WTC11 (cell line): ENCODE results near the gene NLGN4X. TPM values are rescaled to one million over a fixed set of nuclear protein-coding genes. Genes with fewer than 3 reads are reported as not detected.

Experiments
- ATAC-seq: fragments of 200-7000 bp; cut with Tn5 transposase; 2 replicates; pipeline ENCODE4 v1.10.0; 2021; ENCODE audit warnings: mild to moderate bottlenecking, moderate library complexity
- CTCF ChIA-PET: fragments of 300-600 bp; sonication (Branson Sonifier 250); formaldehyde crosslinking; loops from one replicate; lab custom pipeline; 2021; ENCODE audit warnings: antibody characterized with exemption; lab: Charles Lee
- POLR2A ChIA-PET: fragments of 350-600 bp; sonication (Branson Sonifier 250); formaldehyde crosslinking; loops from one replicate; lab custom pipeline; 2021; ENCODE audit warnings: antibody characterized with exemption; lab: Charles Lee
- DNase-seq: peaks from one replicate; pipeline ENCODE4 v3.0.0; 2021; ENCODE audit warnings: low spot score
- H3K27ac Mint-ChIP-seq: 2 replicates; pipeline ENCODE4 v1.8.0; 2021; ENCODE audit warnings: mixed read lengths
- H3K27me3 Mint-ChIP-seq: 2 replicates; pipeline ENCODE4 v1.8.0; 2021; ENCODE audit warnings: low read depth, mild to moderate bottlenecking, moderate library complexity, mixed read lengths
- H3K36me3 Mint-ChIP-seq: 2 replicates; pipeline ENCODE4 v1.8.0; 2021; ENCODE audit warnings: mixed read lengths
- H3K4me1 Mint-ChIP-seq: 2 replicates; pipeline ENCODE4 v1.8.0; 2022; ENCODE audit warnings: mixed read lengths
- H3K4me3 Mint-ChIP-seq: 2 replicates; pipeline ENCODE4 v1.8.0; 2021; ENCODE audit warnings: mild to moderate bottlenecking, moderate library complexity, mixed read lengths
- H3K9me3 Mint-ChIP-seq: 2 replicates; pipeline ENCODE4 v1.8.0; 2021; ENCODE audit warnings: mixed read lengths
- ESRRA ChIP-seq: sonication (generic); formaldehyde crosslinking; IDR thresholded peaks from 2 replicates; pipeline ENCODE4 v1.8.1; 2022; ENCODE audit warnings: mild to moderate bottlenecking, missing genetic modification reagents, borderline replicate concordance
- IRF2 ChIP-seq: sonication (generic); formaldehyde crosslinking; IDR thresholded peaks from 2 replicates; pipeline ENCODE4 v1.8.0; 2022; ENCODE audit warnings: low read depth, missing genetic modification reagents, borderline replicate concordance
- RELA ChIP-seq: sonication (generic); formaldehyde crosslinking; IDR thresholded peaks from 2 replicates; pipeline ENCODE4 v1.8.1; 2022; ENCODE audit warnings: missing genetic modification reagents, mild to moderate bottlenecking, borderline replicate concordance
- SMAD3 ChIP-seq: sonication (generic); formaldehyde crosslinking; IDR thresholded peaks from 2 replicates; pipeline ENCODE4 v1.8.0; 2022; ENCODE audit warnings: missing genetic modification reagents, mild to moderate bottlenecking, borderline replicate concordance
- ZNF219 ChIP-seq: sonication (generic); formaldehyde crosslinking; IDR thresholded peaks from 2 replicates; pipeline ENCODE4 v1.8.0; 2023; ENCODE audit warnings: missing genetic modification reagents, mild to moderate bottlenecking, borderline replicate concordance
- ZNF232 ChIP-seq: sonication (generic); formaldehyde crosslinking; IDR thresholded peaks from 2 replicates; pipeline ENCODE4 v1.8.0; 2022; ENCODE audit warnings: mild to moderate bottlenecking, missing genetic modification reagents
- ZNF423 ChIP-seq: fragments of 250-450 bp; sonication (Bioruptor Pico); IDR thresholded peaks from 2 replicates; pipeline ENCODE4 v2.1.2; 2022; ENCODE audit warnings: mild to moderate bottlenecking, moderate library complexity
- total RNA-seq: library from RNA; stranded (reverse); gene quantifications from 3 replicates; pipeline ENCODE4 v1.2.3, GENCODE V29; 2021
- TF ChIP-seq, protein P1 (sequence below): sonication (generic); formaldehyde crosslinking; IDR thresholded peaks from 2 replicates; pipeline ENCODE4 v1.8.1; 2023; ENCODE audit warnings: mild to moderate bottlenecking, missing genetic modification reagents
- TF ChIP-seq, protein P2 (sequence below): sonication (generic); formaldehyde crosslinking; conservative IDR thresholded peaks from 2 replicates; pipeline ENCODE4 v1.8.1; 2023; ENCODE audit warnings: mild to moderate bottlenecking, low read depth, missing genetic modification reagents, moderate library complexity
- TF ChIP-seq, protein P3 (sequence below): sonication (generic); formaldehyde crosslinking; IDR thresholded peaks from 2 replicates; pipeline ENCODE4 v1.8.0; 2022; ENCODE audit warnings: missing genetic modification reagents
- TF ChIP-seq, protein P4 (sequence below): sonication (generic); formaldehyde crosslinking; IDR thresholded peaks from 2 replicates; pipeline ENCODE4 v1.8.1; 2022; ENCODE audit warnings: low read depth, mild to moderate bottlenecking, moderate library complexity, missing genetic modification reagents, borderline replicate concordance
- TF ChIP-seq, protein P5 (sequence below): sonication (generic); formaldehyde crosslinking; IDR thresholded peaks from 2 replicates; pipeline ENCODE4 v1.8.1; 2022; ENCODE audit warnings: mild to moderate bottlenecking, missing genetic modification reagents, moderate library complexity, borderline replicate concordance
- TF ChIP-seq, protein P6 (sequence below): sonication (generic); formaldehyde crosslinking; IDR thresholded peaks from 2 replicates; pipeline ENCODE4 v1.8.1; 2023; ENCODE audit warnings: mild to moderate bottlenecking, missing genetic modification reagents, borderline replicate concordance
- TF ChIP-seq, protein P7 (sequence below): fragments of 200-600 bp; IDR thresholded peaks from 2 replicates; pipeline ENCODE4 v1.8.0; 2022; ENCODE audit warnings: antibody characterized with exemption
- TF ChIP-seq, protein P8 (sequence below): fragments of 250-450 bp; sonication (Bioruptor Pico); IDR thresholded peaks from 2 replicates; pipeline ENCODE4 v1.9.0; 2021; ENCODE audit warnings: mild to moderate bottlenecking
- TF ChIP-seq, protein P9 (sequence below): sonication (generic); formaldehyde crosslinking; IDR thresholded peaks from 2 replicates; pipeline ENCODE4 v1.8.1; 2023; ENCODE audit warnings: mild to moderate bottlenecking, missing genetic modification reagents, moderate library complexity

The NLGN4X gene
- total RNA-seq, 1 experiment from 2014 or later: 53.8 TPM

DNA sequence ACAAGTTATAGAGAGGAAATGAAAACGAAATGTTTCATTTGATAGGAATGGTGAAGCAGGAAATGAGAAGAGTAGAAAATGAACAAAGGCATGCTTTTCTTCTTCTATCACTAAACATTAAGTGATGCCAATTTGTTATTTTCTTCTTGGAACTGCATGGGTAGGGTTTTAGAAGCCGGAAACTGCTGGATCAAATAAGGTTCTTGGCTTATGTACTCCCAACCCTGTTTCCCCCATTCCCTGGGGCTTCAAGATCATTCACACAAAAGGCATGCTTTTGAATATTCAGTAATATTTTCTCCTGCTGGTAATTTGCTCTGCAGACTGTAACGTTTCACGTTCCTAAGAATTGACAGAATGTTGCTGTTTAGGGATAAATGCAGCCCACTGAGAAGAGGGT is 224.1 kb downstream of the NLGN4X start:
- POLR2A ChIA-PET: no interaction called here
- 0 out of 2 replicates have a peak, but pooled peaks cover 3% of the 10 kb centered on the region for H3K9me3 Mint-ChIP-seq
- TF ChIP-seq, protein P1, sequence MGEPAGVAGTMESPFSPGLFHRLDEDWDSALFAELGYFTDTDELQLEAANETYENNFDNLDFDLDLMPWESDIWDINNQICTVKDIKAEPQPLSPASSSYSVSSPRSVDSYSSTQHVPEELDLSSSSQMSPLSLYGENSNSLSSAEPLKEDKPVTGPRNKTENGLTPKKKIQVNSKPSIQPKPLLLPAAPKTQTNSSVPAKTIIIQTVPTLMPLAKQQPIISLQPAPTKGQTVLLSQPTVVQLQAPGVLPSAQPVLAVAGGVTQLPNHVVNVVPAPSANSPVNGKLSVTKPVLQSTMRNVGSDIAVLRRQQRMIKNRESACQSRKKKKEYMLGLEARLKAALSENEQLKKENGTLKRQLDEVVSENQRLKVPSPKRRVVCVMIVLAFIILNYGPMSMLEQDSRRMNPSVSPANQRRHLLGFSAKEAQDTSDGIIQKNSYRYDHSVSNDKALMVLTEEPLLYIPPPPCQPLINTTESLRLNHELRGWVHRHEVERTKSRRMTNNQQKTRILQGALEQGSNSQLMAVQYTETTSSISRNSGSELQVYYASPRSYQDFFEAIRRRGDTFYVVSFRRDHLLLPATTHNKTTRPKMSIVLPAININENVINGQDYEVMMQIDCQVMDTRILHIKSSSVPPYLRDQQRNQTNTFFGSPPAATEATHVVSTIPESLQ: no peak
- TF ChIP-seq, protein P2, sequence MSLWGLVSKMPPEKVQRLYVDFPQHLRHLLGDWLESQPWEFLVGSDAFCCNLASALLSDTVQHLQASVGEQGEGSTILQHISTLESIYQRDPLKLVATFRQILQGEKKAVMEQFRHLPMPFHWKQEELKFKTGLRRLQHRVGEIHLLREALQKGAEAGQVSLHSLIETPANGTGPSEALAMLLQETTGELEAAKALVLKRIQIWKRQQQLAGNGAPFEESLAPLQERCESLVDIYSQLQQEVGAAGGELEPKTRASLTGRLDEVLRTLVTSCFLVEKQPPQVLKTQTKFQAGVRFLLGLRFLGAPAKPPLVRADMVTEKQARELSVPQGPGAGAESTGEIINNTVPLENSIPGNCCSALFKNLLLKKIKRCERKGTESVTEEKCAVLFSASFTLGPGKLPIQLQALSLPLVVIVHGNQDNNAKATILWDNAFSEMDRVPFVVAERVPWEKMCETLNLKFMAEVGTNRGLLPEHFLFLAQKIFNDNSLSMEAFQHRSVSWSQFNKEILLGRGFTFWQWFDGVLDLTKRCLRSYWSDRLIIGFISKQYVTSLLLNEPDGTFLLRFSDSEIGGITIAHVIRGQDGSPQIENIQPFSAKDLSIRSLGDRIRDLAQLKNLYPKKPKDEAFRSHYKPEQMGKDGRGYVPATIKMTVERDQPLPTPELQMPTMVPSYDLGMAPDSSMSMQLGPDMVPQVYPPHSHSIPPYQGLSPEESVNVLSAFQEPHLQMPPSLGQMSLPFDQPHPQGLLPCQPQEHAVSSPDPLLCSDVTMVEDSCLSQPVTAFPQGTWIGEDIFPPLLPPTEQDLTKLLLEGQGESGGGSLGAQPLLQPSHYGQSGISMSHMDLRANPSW (CRISPR knock-in tag): no peak
- TF ChIP-seq, protein P3, sequence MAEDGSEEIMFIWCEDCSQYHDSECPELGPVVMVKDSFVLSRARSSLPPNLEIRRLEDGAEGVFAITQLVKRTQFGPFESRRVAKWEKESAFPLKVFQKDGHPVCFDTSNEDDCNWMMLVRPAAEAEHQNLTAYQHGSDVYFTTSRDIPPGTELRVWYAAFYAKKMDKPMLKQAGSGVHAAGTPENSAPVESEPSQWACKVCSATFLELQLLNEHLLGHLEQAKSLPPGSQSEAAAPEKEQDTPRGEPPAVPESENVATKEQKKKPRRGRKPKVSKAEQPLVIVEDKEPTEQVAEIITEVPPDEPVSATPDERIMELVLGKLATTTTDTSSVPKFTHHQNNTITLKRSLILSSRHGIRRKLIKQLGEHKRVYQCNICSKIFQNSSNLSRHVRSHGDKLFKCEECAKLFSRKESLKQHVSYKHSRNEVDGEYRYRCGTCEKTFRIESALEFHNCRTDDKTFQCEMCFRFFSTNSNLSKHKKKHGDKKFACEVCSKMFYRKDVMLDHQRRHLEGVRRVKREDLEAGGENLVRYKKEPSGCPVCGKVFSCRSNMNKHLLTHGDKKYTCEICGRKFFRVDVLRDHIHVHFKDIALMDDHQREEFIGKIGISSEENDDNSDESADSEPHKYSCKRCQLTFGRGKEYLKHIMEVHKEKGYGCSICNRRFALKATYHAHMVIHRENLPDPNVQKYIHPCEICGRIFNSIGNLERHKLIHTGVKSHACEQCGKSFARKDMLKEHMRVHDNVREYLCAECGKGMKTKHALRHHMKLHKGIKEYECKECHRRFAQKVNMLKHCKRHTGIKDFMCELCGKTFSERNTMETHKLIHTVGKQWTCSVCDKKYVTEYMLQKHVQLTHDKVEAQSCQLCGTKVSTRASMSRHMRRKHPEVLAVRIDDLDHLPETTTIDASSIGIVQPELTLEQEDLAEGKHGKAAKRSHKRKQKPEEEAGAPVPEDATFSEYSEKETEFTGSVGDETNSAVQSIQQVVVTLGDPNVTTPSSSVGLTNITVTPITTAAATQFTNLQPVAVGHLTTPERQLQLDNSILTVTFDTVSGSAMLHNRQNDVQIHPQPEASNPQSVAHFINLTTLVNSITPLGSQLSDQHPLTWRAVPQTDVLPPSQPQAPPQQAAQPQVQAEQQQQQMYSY (CRISPR knock-in tag): no peak
- TF ChIP-seq, protein P4, sequence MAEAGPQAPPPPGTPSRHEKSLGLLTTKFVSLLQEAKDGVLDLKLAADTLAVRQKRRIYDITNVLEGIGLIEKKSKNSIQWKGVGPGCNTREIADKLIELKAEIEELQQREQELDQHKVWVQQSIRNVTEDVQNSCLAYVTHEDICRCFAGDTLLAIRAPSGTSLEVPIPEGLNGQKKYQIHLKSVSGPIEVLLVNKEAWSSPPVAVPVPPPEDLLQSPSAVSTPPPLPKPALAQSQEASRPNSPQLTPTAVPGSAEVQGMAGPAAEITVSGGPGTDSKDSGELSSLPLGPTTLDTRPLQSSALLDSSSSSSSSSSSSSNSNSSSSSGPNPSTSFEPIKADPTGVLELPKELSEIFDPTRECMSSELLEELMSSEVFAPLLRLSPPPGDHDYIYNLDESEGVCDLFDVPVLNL: no peak
- TF ChIP-seq, protein P5, sequence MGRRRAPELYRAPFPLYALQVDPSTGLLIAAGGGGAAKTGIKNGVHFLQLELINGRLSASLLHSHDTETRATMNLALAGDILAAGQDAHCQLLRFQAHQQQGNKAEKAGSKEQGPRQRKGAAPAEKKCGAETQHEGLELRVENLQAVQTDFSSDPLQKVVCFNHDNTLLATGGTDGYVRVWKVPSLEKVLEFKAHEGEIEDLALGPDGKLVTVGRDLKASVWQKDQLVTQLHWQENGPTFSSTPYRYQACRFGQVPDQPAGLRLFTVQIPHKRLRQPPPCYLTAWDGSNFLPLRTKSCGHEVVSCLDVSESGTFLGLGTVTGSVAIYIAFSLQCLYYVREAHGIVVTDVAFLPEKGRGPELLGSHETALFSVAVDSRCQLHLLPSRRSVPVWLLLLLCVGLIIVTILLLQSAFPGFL: no peak
- TF ChIP-seq, protein P6, sequence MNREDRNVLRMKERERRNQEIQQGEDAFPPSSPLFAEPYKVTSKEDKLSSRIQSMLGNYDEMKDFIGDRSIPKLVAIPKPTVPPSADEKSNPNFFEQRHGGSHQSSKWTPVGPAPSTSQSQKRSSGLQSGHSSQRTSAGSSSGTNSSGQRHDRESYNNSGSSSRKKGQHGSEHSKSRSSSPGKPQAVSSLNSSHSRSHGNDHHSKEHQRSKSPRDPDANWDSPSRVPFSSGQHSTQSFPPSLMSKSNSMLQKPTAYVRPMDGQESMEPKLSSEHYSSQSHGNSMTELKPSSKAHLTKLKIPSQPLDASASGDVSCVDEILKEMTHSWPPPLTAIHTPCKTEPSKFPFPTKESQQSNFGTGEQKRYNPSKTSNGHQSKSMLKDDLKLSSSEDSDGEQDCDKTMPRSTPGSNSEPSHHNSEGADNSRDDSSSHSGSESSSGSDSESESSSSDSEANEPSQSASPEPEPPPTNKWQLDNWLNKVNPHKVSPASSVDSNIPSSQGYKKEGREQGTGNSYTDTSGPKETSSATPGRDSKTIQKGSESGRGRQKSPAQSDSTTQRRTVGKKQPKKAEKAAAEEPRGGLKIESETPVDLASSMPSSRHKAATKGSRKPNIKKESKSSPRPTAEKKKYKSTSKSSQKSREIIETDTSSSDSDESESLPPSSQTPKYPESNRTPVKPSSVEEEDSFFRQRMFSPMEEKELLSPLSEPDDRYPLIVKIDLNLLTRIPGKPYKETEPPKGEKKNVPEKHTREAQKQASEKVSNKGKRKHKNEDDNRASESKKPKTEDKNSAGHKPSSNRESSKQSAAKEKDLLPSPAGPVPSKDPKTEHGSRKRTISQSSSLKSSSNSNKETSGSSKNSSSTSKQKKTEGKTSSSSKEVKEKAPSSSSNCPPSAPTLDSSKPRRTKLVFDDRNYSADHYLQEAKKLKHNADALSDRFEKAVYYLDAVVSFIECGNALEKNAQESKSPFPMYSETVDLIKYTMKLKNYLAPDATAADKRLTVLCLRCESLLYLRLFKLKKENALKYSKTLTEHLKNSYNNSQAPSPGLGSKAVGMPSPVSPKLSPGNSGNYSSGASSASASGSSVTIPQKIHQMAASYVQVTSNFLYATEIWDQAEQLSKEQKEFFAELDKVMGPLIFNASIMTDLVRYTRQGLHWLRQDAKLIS: no peak
- TF ChIP-seq, protein P7, sequence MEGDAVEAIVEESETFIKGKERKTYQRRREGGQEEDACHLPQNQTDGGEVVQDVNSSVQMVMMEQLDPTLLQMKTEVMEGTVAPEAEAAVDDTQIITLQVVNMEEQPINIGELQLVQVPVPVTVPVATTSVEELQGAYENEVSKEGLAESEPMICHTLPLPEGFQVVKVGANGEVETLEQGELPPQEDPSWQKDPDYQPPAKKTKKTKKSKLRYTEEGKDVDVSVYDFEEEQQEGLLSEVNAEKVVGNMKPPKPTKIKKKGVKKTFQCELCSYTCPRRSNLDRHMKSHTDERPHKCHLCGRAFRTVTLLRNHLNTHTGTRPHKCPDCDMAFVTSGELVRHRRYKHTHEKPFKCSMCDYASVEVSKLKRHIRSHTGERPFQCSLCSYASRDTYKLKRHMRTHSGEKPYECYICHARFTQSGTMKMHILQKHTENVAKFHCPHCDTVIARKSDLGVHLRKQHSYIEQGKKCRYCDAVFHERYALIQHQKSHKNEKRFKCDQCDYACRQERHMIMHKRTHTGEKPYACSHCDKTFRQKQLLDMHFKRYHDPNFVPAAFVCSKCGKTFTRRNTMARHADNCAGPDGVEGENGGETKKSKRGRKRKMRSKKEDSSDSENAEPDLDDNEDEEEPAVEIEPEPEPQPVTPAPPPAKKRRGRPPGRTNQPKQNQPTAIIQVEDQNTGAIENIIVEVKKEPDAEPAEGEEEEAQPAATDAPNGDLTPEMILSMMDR: no peak
- TF ChIP-seq SMAD3 (CRISPR knock-in tag) (no peak), ZNF232 (CRISPR knock-in tag) (no peak), ZNF219 (CRISPR knock-in tag) (no peak), IRF2 (CRISPR knock-in tag) (no peak), ZNF423 (CRISPR knock-in tag) (no peak), RELA (no peak), ESRRA (CRISPR knock-in tag) (no peak)
- TF ChIP-seq, protein P8, sequence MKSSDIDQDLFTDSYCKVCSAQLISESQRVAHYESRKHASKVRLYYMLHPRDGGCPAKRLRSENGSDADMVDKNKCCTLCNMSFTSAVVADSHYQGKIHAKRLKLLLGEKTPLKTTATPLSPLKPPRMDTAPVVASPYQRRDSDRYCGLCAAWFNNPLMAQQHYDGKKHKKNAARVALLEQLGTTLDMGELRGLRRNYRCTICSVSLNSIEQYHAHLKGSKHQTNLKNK (CRISPR knock-in tag): no peak
- TF ChIP-seq, protein P9, sequence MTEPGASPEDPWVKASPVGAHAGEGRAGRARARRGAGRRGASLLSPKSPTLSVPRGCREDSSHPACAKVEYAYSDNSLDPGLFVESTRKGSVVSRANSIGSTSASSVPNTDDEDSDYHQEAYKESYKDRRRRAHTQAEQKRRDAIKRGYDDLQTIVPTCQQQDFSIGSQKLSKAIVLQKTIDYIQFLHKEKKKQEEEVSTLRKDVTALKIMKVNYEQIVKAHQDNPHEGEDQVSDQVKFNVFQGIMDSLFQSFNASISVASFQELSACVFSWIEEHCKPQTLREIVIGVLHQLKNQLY (CRISPR knock-in tag): no peak

More for the DNA sequence above, 224.1 kb downstream of the NLGN4X start:
- CTCF ChIA-PET: no interaction called here
- 0 out of 2 replicates have a peak overlapping the region, but pooled peaks have one; percentile 49 for H3K27ac Mint-ChIP-seq
- no peak overlapping the region for H3K4me3 Mint-ChIP-seq
- H3K4me1 Mint-ChIP-seq: peaks cover 43% of the 10 kb centered on the region
- ATAC-seq (no peak), DNase-seq (no peak)
- no peaks in the 10 kb centered on the region for H3K27me3 Mint-ChIP-seq
- peaks cover 7% of the 10 kb centered on the region for H3K36me3 Mint-ChIP-seq
